Stomach (tissue), 4 donors: ENCODE data around the gene SYNPO2.

Source experiments
- POLR2A ChIP-seq, 4 donors: fragments of 450-650 bp; IDR thresholded peaks; one replicate each; pipeline ENCODE4 v1.6.1; 2016; ENCODE audit warnings: antibody characterized with exemption in 4 of 4, control low read depth in 2 of 4, mild to moderate bottlenecking in 1 of 4, moderate library complexity in 1 of 4
- TF ChIP-seq, protein P1 (sequence below), 7 experiments: fragments of 450-650 bp in 4 of 7; fragments of 200-600 bp in 3 of 7; sonication (generic) in 3 of 7; IDR thresholded peaks; one replicate each; pipeline ENCODE4 v1.5.1; 2016 to 2019; ENCODE audit warnings: antibody characterized with exemption in 7 of 7, control low read depth in 2 of 7, mild to moderate bottlenecking in 1 of 7

DNA sequence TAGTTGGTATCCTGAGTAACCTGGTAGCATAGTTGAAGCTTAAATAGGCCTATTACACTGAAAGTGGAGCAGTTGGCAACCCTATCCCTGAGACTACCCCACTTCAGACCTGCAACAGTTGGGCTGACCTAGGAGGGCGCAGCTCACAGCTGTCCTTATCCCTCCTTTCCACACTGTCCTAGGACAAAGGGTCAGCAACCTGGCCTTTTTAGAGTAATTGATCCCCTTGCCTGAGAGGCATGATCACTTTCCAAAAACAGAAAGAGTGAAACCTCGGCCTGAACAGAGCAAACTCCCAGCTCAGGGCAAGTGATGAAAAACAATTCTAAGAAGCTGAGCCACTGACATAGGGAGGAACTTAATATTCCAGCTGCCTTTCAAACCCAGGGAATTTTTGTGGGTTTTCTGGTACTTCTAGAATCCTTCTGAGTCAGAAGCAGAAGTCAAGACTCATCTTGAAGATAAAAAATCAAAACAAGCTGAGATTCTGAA is 152.1 kb downstream of the SYNPO2 start:
- TF ChIP-seq, protein P1, sequence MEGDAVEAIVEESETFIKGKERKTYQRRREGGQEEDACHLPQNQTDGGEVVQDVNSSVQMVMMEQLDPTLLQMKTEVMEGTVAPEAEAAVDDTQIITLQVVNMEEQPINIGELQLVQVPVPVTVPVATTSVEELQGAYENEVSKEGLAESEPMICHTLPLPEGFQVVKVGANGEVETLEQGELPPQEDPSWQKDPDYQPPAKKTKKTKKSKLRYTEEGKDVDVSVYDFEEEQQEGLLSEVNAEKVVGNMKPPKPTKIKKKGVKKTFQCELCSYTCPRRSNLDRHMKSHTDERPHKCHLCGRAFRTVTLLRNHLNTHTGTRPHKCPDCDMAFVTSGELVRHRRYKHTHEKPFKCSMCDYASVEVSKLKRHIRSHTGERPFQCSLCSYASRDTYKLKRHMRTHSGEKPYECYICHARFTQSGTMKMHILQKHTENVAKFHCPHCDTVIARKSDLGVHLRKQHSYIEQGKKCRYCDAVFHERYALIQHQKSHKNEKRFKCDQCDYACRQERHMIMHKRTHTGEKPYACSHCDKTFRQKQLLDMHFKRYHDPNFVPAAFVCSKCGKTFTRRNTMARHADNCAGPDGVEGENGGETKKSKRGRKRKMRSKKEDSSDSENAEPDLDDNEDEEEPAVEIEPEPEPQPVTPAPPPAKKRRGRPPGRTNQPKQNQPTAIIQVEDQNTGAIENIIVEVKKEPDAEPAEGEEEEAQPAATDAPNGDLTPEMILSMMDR (IDR thresholded peaks at IDR 0.05) = no peak
- no peak for TF ChIP-seq POLR2A (IDR thresholded peaks at IDR 0.05)
